Keratinocyte (primary cell): ENCODE measurements around the gene IGF2BP2. TPM values are rescaled to one million over a fixed set of nuclear protein-coding genes. Genes with fewer than 3 reads are reported as not detected.

Experiments used
- DNase-seq: peaks from one replicate; pipeline ENCODE4 v3.0.0-alpha.2; 2011; ENCODE audit warnings: low read depth, missing footprints, low spot score
- FAIRE-seq: peaks from 2 replicates; lab custom pipeline; 2011; peaks lifted over from hg19 to GRCh38; lab: Jason Lieb, UNC
- H2AFZ ChIP-seq: 2 replicates; pipeline ENCODE4 v1.6.0; 2012; ENCODE audit warnings: low read length, control low read depth, inconsistent platforms; ENCODE audit not compliant: control insufficient read depth
- H3K27ac ChIP-seq: 2 replicates; pipeline ENCODE4 v1.5.1; 2011; ENCODE audit warnings: low read length; ENCODE audit not compliant: control insufficient read depth, insufficient read depth
- H3K27me3 ChIP-seq: 3 replicates; pipeline ENCODE4 v1.6.0; 2011; ENCODE audit warnings: low read length; ENCODE audit not compliant: control insufficient read depth, insufficient read depth; ENCODE audit errors: extremely low read depth
- H3K36me3 ChIP-seq, 2 experiments: 2 replicates in 1 of 2; 3 replicates in 1 of 2; pipeline ENCODE4 v1.5.1; 2011; ENCODE audit warnings: low read length in 2 of 2, mild to moderate bottlenecking in 1 of 2; ENCODE audit not compliant: control insufficient read depth in 2 of 2, insufficient read depth in 2 of 2; ENCODE audit errors: extremely low read depth in 1 of 2
- H3K4me1 ChIP-seq: 3 replicates; pipeline ENCODE4 v1.5.1; 2011; ENCODE audit warnings: low read length; ENCODE audit not compliant: control insufficient read depth, insufficient read depth; ENCODE audit errors: extremely low read depth
- H3K4me2 ChIP-seq: 3 replicates; pipeline ENCODE4 v1.6.0; 2011; ENCODE audit warnings: low read depth, low read length; ENCODE audit not compliant: control insufficient read depth, insufficient read depth; ENCODE audit errors: extremely low read depth
- H3K4me3 ChIP-seq, 3 experiments: fragments of 200-600 bp in 1 of 3; sonication (generic) in 1 of 3; 2 replicates in 2 of 3; 3 replicates in 1 of 3; pipeline ENCODE4 v1.5.1; 2011 to 2016; ENCODE audit warnings: low read length in 3 of 3, mild to moderate bottlenecking in 3 of 3, control low read depth in 2 of 3, inconsistent platforms in 1 of 3, low read depth in 1 of 3, mixed read lengths in 1 of 3, mixed run types in 1 of 3, moderate library complexity in 1 of 3; ENCODE audit not compliant: control insufficient read depth in 2 of 3, insufficient read depth in 2 of 3; ENCODE audit errors: extremely low read depth in 1 of 3
- H3K79me2 ChIP-seq: 2 replicates; pipeline ENCODE4 v1.6.0; 2012; ENCODE audit warnings: low read length; ENCODE audit not compliant: control insufficient read depth, insufficient read depth
- H3K9ac ChIP-seq: 3 replicates; pipeline ENCODE4 v1.6.0; 2011; ENCODE audit warnings: low read length; ENCODE audit not compliant: control insufficient read depth, insufficient read depth; ENCODE audit errors: extremely low read depth
- H3K9me1 ChIP-seq: 3 replicates; pipeline ENCODE4 v1.6.0; 2011; ENCODE audit warnings: low read length; ENCODE audit not compliant: control insufficient read depth, insufficient read depth; ENCODE audit errors: extremely low read depth
- H3K9me3 ChIP-seq: 2 replicates; pipeline ENCODE4 v1.5.1; 2012; ENCODE audit warnings: low read depth, low read length; ENCODE audit not compliant: control insufficient read depth
- H4K20me1 ChIP-seq: 3 replicates; pipeline ENCODE4 v1.6.0; 2011; ENCODE audit warnings: low read length; ENCODE audit not compliant: control insufficient read depth, insufficient read depth; ENCODE audit errors: extremely low read depth
- CTCF ChIP-seq, 3 experiments: IDR thresholded peaks in 1 of 3; conservative IDR thresholded peaks in 1 of 3; optimal IDR thresholded peaks in 1 of 3; 2 replicates in 2 of 3; 3 replicates in 1 of 3; pipeline versions ENCODE3 to v1.5.1; 2011; ENCODE audit warnings: low read length in 3 of 3, mild to moderate bottlenecking in 3 of 3, moderate library complexity in 2 of 3, control low read depth in 1 of 3, inconsistent platforms in 1 of 3; ENCODE audit not compliant: insufficient read depth in 2 of 3; ENCODE audit errors: extremely low read depth in 1 of 3
- EZH2 ChIP-seq: IDR thresholded peaks from one replicate; pipeline ENCODE4 v1.6.1; 2012; ENCODE audit warnings: inconsistent platforms, mild to moderate bottlenecking, low read length, moderate library complexity
- dilution Hi-C: fragments of 300-500 bp; cut with MboI; formaldehyde crosslinking; loops from one replicate; pipeline ENCODE4 v1.7.0; 2020; ENCODE audit warnings: low sequenced_read_pairs; ENCODE audit not compliant: extremely low pct_ligation_motif_present
- polyA plus RNA-seq, 5 experiments: library from polyadenylated mRNA; depleted of rRNA in 3 of 5; stranded (reverse) in 3 of 5; stranded (forward) in 1 of 5; unstranded in 1 of 5; fragments of >200 nt; gene quantifications; 1 replicate in 1 of 5; 2 replicates in 3 of 5; 3 replicates in 1 of 5; pipeline versions ENCODE4 v1.2.1 to v1.2.3, GENCODE V29; 2011 to 2012; ENCODE audit warnings: missing spikeins in 2 of 5, low read depth in 1 of 5, low replicate concordance in 1 of 5

IGF2BP2 gene
- polyA plus RNA-seq, 1 donor (not counting 4 experiments of a cell fraction or from before 2014, with no cell fraction given): 21.2 TPM

DNA sequence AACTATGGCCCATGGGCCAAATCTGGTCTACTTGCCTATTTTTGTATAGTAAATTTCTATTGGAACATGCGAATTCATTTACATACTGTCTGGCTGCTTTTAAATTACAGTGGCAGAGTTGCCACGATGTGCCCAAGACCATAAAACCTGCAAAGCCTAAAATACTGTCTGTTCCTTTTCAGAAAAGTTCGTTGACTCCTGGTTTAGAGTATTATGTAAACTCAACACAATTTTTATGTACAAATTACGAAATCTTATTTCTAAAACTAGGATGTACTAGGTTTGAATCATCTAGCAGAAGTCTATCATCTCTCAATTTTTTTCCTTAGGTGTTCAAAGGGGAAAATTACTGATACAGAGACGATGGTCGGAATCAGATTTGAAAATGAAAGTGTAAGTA lies 211.8 kb downstream of the IGF2BP2 start:
- dilution Hi-C loops: no loop called here
- H3K9me1 ChIP-seq: no peaks in the 10 kb centered on the region
- H3K4me2 ChIP-seq: no peak overlapping the region
- no peaks in the 10 kb centered on the region for H3K9me3 ChIP-seq
- no peaks in the 10 kb centered on the region for H4K20me1 ChIP-seq
- TF ChIP-seq EZH2 (no peak), CTCF (optimal IDR thresholded peaks at IDR 0.05 in 1 of 3, IDR thresholded peaks at IDR 0.05 in 1 of 3, conservative IDR thresholded peaks at IDR 0.05 in 1 of 3; ENCODE audit: extremely low read depth in 1 of 3, insufficient read depth in 2 of 3, low read length in 3 of 3) (no peak)
- no peak overlapping the region for H2AFZ ChIP-seq
- no peak overlapping the region for H3K27ac ChIP-seq
- peaks cover 4 to 17% of the 10 kb centered on the region in 2 experiments for H3K36me3 ChIP-seq
- FAIRE-seq (no peak), DNase-seq (no peak)
- H3K27me3 ChIP-seq: no peaks in the 10 kb centered on the region
- no peak overlapping the region for H3K4me3 ChIP-seq
- no peak overlapping the region for H3K9ac ChIP-seq
- H3K79me2 ChIP-seq: no peaks in the 10 kb centered on the region
- no peaks in the 10 kb centered on the region for H3K4me1 ChIP-seq

- H3K4me1 ChIP-seq: no peaks in the 10 kb centered on the region
- no peak overlapping the region for H3K9ac ChIP-seq
- H3K27ac ChIP-seq: no peak overlapping the region
- DNase-seq (no peak), FAIRE-seq (no peak)
- dilution Hi-C loops: no loop called here
- H3K79me2 ChIP-seq: no peaks in the 10 kb centered on the region
- no peak overlapping the region for H2AFZ ChIP-seq
- no peaks in the 10 kb centered on the region for H3K27me3 ChIP-seq
- H3K4me2 ChIP-seq: no peak overlapping the region
- peaks cover 2% of the 10 kb centered on the region for H3K9me1 ChIP-seq
- no peak for TF ChIP-seq CTCF (optimal IDR thresholded peaks at IDR 0.05 in 1 of 3, IDR thresholded peaks at IDR 0.05 in 1 of 3, conservative IDR thresholded peaks at IDR 0.05 in 1 of 3; ENCODE audit: extremely low read depth in 1 of 3, insufficient read depth in 2 of 3, low read length in 3 of 3)
- TF ChIP-seq EZH2: no peak
- no peak overlapping the region for H3K4me3 ChIP-seq
- H4K20me1 ChIP-seq: no peaks in the 10 kb centered on the region
- H3K9me3 ChIP-seq: no peaks in the 10 kb centered on the region
- H3K36me3 ChIP-seq: peaks cover 9 to 13% of the 10 kb centered on the region in 2 experiments
Measured at GRCh38 chr3:185606196-185606595, 218.6 kb downstream of the IGF2BP2 start.
